ENCODE data around the gene LMLN. TPM values are rescaled to one million over a fixed set of nuclear protein-coding genes. Genes with fewer than 3 reads are reported as not detected.

The LMLN gene
- total RNA-seq, 1 experiment from 2014 or later: 17.4 TPM

GRCh38 chr3:198022604-198023003 is 62.6 kb downstream of the LMLN start:
- intact Hi-C loops (cut with micrococcal nuclease; ENCODE audit: unreplicated experiment): no loop called here
- POLR2A ChIA-PET (ENCODE audit: low non-redundant PET): no interaction called here
- no peak overlapping the region for H3K4me3 ChIP-seq (ENCODE audit: low read depth, low read length, poor library complexity, severe bottlenecking)
- no peak for DNase-seq (ENCODE audit: low spot score)
- TF ChIP-seq EZH2 (IDR thresholded peaks at IDR 0.05; ENCODE audit: borderline replicate concordance, low read depth, low read length, poor library complexity, severe bottlenecking): no peak
- TF ChIP-seq CTCF (conservative IDR thresholded peaks at IDR 0.05; ENCODE audit: low read depth, low read length): no peak
- H3K9me3 ChIP-seq (ENCODE audit: low read depth, low read length, poor library complexity, severe bottlenecking): no peaks in the 10 kb centered on the region
- CTCF ChIA-PET: no interaction called here
- no peaks in the 10 kb centered on the region for H3K36me3 ChIP-seq (ENCODE audit: insufficient read depth, low read length, poor library complexity, severe bottlenecking)
- H3K27ac ChIP-seq (ENCODE audit: low read depth, low read length, poor library complexity, severe bottlenecking): no peak overlapping the region
- H3K4me1 ChIP-seq (ENCODE audit: insufficient read depth, low read length, poor library complexity, severe bottlenecking): no peaks in the 10 kb centered on the region
- no TSS peak for BruUV-seq (replicated peaks)
- H3K27me3 ChIP-seq (replicated peaks; ENCODE audit: insufficient read depth, low read depth, low read length, poor library complexity): no peaks in the 10 kb centered on the region

GRCh38 chr3:198025644-198026043 is 65.6 kb downstream of the LMLN start:
- Histone ChIP-seq H3K4me3 (ENCODE audit: low read depth, low read length, poor library complexity, severe bottlenecking) (no peak overlapping the region), H3K9me3 (ENCODE audit: low read depth, low read length, poor library complexity, severe bottlenecking) (no peaks in the 10 kb centered on the region), H3K36me3 (ENCODE audit: insufficient read depth, low read length, poor library complexity, severe bottlenecking) (no peaks in the 10 kb centered on the region), H3K4me1 (ENCODE audit: insufficient read depth, low read length, poor library complexity, severe bottlenecking) (no peaks in the 10 kb centered on the region), H3K27me3 (replicated peaks; ENCODE audit: insufficient read depth, low read depth, low read length, poor library complexity) (no peaks in the 10 kb centered on the region), H3K27ac (ENCODE audit: low read depth, low read length, poor library complexity, severe bottlenecking) (no peak overlapping the region)
- no TSS peak for BruUV-seq (replicated peaks)
- no peak for TF ChIP-seq EZH2 (IDR thresholded peaks at IDR 0.05; ENCODE audit: borderline replicate concordance, low read depth, low read length, poor library complexity, severe bottlenecking)
- no peak for TF ChIP-seq CTCF (conservative IDR thresholded peaks at IDR 0.05; ENCODE audit: low read depth, low read length)
- DNase-seq (ENCODE audit: low spot score): no peak
- ChIA-PET POLR2A (ENCODE audit: low non-redundant PET) (no interaction called here), CTCF (no interaction called here)
- intact Hi-C loops (cut with micrococcal nuclease; ENCODE audit: unreplicated experiment): no loop called here

GRCh38 chr3:198026620-198027019 is 66.6 kb downstream of the LMLN start:
- ChIA-PET POLR2A (ENCODE audit: low non-redundant PET) (no interaction called here), CTCF (no interaction called here)
- H3K9me3 ChIP-seq (ENCODE audit: low read depth, low read length, poor library complexity, severe bottlenecking): no peaks in the 10 kb centered on the region
- H3K27me3 ChIP-seq (replicated peaks; ENCODE audit: insufficient read depth, low read depth, low read length, poor library complexity): no peaks in the 10 kb centered on the region
- TF ChIP-seq EZH2 (IDR thresholded peaks at IDR 0.05; ENCODE audit: borderline replicate concordance, low read depth, low read length, poor library complexity, severe bottlenecking): no peak
- no peak for TF ChIP-seq CTCF (conservative IDR thresholded peaks at IDR 0.05; ENCODE audit: low read depth, low read length)
- H3K4me1 ChIP-seq (ENCODE audit: insufficient read depth, low read length, poor library complexity, severe bottlenecking): no peaks in the 10 kb centered on the region
- H3K27ac ChIP-seq (ENCODE audit: low read depth, low read length, poor library complexity, severe bottlenecking): no peak overlapping the region
- intact Hi-C loops (cut with micrococcal nuclease; ENCODE audit: unreplicated experiment): no loop called here
- no peak for DNase-seq (ENCODE audit: low spot score)
- H3K4me3 ChIP-seq (ENCODE audit: low read depth, low read length, poor library complexity, severe bottlenecking): no peak overlapping the region
- no peaks in the 10 kb centered on the region for H3K36me3 ChIP-seq (ENCODE audit: insufficient read depth, low read length, poor library complexity, severe bottlenecking)
- no TSS peak for BruUV-seq (replicated peaks)

Data from A673 (cell line).